ENCODE measurements around the gene ARID3C.

ARID3C gene

GRCh38 chr9:34627716-34628655 lies 880 bp downstream of the ARID3C start:
- DNase-seq: no peak

DNA sequence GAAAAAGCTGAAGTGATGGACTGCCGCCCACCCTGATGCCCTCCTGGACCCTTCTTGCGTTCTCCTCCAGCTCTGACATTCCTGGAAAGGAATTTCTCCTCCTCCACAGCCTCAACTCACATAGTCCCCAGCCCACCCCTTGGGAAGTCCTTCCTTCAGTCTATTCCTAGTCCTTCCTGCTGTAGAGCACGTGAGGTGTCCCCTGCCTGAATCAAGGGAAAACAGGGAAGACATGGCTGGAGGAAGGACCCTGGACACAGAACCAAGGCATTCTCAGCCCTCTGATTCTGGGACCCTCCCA lies 3.7 kb downstream of the ARID3C start:
- no peak for DNase-seq

DNA sequence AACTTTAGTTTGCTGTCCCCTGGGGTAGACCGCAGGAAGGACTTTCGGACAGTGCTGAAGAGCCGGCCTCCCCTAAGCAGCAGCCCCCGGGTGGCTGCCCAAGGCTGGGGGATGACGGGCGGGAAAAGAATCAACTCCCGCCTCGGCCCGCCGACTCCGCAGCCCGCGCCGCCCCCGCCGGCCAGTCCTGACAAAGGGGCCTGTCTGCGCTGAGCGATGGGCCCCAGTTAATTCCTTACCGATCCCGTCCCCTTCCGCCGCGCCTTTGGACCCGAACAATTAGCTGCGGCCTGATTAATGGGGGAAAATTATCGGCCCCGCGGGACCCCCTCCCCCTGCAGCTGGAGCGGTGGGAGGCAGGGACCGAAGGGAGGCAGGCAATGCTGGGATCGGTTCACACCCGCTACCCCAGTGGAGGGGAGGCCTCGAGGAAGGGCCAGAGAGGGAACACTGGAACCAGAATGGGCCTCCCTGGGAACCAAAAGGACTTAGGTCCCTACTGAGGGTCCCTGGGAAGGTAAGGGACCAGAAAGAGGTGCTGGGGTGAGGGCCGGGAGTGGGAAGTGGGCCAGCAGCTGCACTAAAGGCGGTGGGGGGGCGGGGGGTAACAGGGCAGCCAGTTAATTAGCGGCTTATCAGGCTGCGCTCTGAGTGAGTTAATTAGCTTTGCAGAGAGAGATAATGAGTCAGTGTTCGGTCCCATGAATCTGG lies 4.2 kb downstream of the ARID3C start:
- no peak for DNase-seq

GRCh38 chr9:34623374-34624235 lies 5.3 kb downstream of the ARID3C start:
- DNase-seq: peak; percentile 24

GRCh38 chr9:34620061-34620994 lies 8.5 kb downstream of the ARID3C start, which contains the start of gene DCTN3:
Gene DCTN3, minus strand, starts transcription at chr9:34620495. Its CDS starts 31 bp downstream, at chr9:34620464.
- peak; percentile 95 for DNase-seq

- no peak for DNase-seq
Measured at GRCh38 chr9:34615132-34615531, 13.7 kb downstream of the ARID3C start.

GRCh38 chr9:34612788-34613390 lies 16.0 kb downstream of the ARID3C start:
- peak; percentile 69 for DNase-seq

GRCh38 chr9:34611811-34612787 lies 16.8 kb downstream of the ARID3C start, which contains the start of gene RPP25L:
Gene RPP25L, minus strand, starts transcription at chr9:34612097. Its CDS starts 801 bp downstream, at chr9:34611296.
- DNase-seq: peak; percentile 83

DNA sequence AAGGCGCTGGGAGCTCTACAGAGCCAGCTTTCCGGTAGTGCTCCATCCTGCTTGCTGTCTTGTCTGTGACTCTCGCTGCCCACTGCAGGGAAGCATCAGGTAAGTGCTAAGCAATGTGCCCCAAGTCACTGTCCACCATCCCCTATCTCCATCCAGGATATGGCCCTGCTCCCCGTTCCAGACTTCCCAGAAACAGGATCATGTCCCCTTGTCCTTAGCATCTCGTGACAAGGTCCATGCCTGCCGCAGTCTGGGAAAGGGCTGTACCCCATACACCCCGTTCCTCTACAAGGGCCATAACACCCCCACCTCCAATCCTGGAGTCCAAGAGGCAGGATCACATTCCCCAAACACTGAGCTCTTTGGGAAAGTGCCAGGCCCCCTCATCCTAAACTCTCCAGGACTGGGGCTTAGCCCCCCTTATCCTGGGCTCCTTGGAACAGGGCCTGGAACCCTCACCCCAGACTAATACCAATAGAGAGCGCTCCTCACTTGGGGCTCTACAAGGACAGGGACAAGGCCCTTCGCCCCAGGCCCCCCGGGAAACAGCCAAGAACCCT lies 17.5 kb downstream of the ARID3C start:
- no peak for DNase-seq

DNA sequence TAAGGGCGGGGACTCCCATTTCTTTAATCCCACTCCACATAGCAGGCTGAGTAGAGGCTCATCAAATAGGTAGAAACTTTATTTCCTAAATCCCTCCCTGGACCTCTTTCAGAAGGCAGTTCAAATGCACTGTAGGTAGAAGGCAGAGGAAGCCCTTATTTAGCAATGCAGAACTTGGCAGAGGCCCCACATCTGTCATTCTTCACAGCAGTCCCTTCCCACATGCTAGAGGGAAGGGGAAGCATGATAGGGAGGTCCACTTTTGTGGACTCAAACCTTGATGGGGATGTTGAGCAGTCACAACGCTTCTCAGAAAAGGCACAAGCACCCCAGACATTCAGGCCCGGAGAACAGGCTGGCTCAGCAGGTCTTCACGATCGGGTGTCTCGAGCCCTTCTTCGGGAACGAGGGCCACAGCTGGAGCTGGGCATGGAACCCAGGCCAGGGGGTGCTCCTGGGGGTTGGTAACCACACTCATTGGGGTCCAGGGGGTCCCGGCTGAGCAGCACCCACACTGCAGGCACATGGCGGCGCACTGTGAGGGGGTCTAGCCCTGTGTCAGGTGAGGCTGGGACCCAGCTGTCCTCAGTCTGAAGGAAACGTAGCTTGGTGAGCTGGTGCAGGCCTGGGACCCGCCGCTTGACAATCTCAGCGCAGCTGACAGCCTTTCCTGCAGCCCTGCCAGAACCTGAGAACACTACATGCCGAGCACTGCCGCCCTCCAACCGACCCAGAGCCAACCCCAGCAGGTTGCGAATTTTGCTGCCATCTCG lies 18.2 kb downstream of the ARID3C start:
- no peak for DNase-seq

- no peak for DNase-seq
Measured at GRCh38 chr9:34607331-34607730, 21.5 kb downstream of the ARID3C start.

GRCh38 chr9:34606905-34607304 lies 22.0 kb downstream of the ARID3C start:
- no peak for DNase-seq

GRCh38 chr9:34606190-34606589 lies 22.7 kb downstream of the ARID3C start:
- no peak for DNase-seq

- DNase-seq: peak; percentile 76
Measured at GRCh38 chr9:34603610-34604231, 25.1 kb downstream of the ARID3C start.

DNA sequence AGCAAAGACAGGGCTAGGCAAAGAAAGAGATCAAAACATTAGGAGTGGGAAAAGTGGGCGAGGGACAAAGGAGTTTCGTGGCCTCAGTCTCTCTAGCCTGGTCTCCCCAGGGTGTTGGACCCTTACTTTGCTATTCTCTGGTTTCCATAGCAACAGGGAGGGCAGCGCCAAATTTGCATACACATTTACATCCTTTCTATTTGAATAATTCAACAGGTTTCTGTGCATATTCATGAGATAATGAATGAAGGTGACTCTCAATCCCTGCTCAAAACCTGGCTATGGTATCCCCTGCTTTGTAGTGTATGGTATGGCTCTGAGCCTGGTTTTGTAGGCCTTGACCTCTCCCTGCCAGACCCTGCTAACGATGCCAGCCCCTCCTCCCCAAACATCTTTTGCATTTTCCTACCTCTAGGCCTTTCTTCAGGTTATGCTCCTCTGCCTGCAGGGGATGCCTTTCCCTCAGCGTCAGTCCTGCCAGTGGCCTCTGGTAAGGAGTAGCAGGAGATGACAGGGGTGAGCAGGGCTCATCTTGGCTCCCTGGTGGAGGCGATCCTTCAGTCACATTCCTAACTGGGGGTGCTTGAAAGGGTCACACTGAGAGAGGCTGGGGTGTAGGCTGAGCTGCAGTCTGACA lies 26.8 kb downstream of the ARID3C start:
- DNase-seq: no peak

DNA sequence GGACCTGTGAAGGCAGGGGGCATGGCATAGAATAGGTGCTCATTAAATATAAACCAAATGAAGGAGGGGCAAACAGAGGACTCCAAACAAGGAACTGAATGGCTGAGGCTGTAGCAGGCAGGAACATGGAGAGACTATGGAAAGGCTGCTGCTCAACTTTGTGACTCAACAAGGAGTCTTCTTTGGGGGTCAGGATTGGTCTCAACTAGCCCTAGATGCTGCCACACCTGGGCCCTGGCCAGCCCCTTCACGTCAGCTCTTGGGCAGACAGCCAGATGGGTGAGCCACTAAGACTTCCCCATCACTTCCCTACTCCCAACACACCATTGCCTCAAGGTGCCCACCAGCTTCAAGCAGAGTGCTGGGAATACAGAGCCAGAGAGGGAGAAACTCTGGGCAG lies 28.0 kb downstream of the ARID3C start:
- no peak for DNase-seq

DNA sequence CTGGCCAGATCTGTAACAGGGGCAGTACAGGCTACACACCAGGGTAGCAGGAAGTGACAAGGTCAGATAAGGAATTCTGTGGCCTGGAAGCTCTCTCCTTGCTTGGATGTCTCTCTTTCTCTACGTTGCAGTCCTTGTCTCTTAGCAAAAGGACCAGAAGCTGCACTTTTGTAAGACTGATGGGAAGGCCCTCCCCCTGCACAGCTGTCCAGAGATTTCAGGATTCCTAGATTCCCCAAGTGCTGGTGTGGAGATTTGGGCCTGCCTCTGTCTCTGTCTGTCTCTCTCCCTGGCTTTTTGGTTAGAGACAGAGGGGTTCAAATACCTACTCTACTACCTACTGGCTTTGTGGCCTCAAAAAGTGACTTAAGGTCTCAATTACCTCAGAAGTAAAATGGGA lies 29.3 kb downstream of the ARID3C start:
- DNase-seq: no peak

GRCh38 chr9:34594177-34594576 lies 34.7 kb downstream of the ARID3C start:
- no peak for DNase-seq
